Activated T-cell treated with anti-CD3 and anti-CD28 coated beads for 48 hours (primary cell): ENCODE data around the gene EGR4.

Experiments used
- DNase-seq: peaks from one replicate; pipeline ENCODE4 v3.0.0-alpha.2; 2020; ENCODE audit warnings: low read depth

EGR4 gene

DNA sequence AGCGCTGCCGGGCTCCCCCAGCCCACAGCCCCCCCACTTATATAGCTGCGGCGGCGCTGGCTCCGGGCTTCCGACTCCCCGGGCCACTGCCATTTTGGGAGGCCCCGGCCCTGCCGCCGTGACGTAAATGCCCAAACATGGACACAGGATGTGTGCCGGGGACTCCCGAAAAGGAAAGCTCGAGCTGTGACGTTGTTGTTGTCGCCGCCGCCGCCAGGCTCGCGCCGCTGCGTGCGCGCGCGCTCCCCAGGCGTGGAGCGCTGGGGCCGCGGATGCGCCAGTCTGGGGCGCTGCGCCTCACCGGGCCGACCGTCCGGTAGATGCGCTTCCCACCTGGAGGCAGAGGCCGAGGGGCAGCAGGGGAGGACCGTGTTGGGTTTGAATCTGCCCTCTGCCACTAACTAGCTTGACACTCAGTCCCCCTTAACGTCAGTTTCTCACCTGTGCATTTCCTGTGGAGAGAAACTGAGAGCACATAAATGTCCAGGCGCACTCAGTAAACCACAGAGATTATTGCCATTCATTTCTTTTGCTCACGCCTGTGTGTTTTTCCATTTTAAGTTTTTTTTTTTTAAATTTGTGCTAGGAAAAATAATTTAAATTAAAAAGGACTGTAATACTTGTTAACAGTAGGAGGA lies at the start of gene EGR4:
Gene EGR4, minus strand, starts transcription at position 15 of the 638 bp plus-strand sequence. CDS start 231 bp downstream, outside the sequence.
- DNase-seq, result peak; percentile 86

- no peak for DNase-seq
Observed at GRCh38 chr2:73341039-73341438, 47.7 kb upstream of the EGR4 start.

DNA sequence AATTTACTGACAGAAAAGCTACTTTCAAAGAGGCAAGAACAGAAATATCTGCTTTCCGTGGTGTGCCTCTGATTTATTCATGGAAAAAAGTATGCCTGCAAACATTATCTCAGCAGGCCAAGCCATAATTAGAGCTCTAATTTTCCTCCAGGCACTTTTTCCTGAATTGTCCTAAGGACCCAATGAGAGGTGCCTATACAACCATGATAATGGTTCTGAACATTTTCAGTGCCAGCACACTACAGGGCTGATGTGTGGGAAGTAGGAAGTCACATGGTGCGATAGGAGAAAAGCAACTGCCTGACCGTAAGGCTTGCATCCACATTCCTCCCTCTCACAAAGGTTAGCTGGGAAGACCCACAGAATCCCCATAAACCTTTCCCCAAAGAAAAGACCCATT lies 45.9 kb upstream of the EGR4 start:
- DNase-seq, result no peak

DNA sequence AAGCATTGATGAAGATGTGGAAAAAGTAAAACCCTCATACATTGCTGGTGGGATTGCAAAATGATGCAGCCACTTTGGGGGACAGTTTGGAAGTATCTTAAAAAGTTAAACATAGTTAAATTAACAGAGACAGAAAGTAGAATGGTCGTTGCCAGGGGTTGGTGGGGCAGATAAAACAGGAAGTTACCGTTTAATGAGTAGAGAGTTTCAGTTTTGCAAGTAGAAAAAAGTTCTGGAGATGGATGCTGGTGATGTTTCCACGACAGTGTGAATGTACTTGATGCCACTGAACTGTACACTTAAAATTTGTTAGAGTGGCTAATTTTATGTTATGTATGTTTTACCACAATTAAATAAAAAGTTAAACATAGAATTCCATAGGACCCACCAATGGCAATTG lies 44.5 kb upstream of the EGR4 start:
- no peak for DNase-seq

- DNase-seq, result no peak
Observed at GRCh38 chr2:73334620-73335019, 41.3 kb upstream of the EGR4 start.

DNA sequence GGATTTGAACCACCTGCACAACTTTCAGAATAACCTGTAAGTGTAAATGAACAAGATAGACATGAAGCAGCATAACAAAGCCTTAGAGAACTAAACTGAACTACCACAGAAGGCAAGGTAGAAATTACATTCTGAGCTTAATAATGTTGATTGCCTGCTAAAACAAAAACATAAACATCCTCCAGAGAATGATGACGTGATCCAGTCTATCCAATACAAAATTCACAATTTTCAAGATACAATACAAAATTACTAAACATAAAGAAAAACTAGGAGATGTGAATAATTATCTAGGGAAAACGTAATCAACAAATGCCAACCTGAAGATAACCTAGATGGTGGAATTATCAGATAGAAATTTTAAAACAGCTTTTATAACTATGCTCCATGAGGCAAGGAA lies 40.7 kb upstream of the EGR4 start:
- no peak for DNase-seq

- no peak for DNase-seq
Observed at GRCh38 chr2:73333564-73333963, 40.2 kb upstream of the EGR4 start.

DNA sequence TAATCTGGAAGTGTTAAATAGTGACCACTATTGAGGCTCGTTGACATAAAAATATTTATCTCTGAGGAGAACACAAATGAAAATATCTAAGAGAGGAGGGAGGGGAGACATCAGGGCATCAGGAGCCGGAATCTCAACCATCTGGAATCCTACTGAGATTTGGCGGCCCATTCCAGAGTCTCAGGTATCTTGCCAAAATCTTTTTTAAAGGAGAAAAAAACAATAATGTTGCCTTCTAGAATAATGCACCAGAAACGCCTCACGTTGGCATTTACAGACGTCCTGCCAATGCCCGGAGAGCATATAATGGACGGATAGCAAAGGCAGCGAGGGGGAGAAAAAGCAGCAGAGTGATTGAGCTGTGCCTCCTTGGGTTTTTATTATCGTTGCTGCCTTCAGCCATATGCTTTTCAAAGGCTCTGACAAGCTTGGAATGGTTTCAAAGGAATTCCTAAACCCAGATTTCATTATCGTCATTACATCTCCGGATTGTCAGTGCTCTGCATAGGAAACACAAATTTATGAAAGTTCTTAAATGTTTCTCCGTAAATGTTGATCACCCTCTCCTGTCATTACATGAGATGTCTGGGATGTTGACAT lies 30.9 kb upstream of the EGR4 start:
- DNase-seq, result no peak

DNA sequence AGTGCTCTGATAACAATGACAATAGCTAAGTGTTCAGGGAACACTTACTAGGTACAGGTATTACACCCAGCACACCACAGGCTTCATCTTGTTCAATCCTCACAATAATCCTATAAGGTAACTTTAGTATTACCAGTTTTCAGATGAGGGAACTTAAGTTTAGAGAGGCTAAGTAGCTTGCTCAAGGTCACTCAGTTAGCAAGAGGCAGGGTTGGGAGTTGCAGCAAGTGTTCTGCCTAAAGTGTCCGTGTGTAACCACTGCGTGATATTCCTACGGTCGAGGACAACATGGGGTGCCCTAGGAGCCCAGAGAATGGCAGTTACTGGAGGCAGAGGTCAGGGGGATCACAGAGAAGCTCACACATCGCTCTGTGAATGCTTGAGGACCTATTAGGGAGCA lies 30.2 kb upstream of the EGR4 start:
- DNase-seq, result no peak

DNA sequence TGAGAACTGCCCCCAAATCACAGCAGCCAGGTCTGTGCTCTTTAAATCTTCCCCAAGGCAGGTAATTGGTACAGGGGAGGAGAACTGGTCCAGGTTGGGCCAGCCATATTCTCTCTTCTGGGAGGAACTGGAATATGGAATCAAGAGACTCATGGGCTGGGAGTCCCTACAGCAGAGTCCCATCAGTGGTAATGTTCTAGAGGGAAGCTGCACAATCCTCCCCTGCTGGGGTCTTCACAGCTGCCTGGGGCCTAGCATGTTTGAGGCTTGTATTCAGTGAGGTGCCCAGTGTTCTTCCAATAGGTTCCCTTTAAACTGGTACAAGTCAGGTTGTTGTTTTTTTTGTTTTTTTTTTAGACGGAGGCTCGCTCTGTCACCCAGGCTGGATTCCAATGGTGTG lies 21.1 kb upstream of the EGR4 start:
- DNase-seq, result no peak

DNA sequence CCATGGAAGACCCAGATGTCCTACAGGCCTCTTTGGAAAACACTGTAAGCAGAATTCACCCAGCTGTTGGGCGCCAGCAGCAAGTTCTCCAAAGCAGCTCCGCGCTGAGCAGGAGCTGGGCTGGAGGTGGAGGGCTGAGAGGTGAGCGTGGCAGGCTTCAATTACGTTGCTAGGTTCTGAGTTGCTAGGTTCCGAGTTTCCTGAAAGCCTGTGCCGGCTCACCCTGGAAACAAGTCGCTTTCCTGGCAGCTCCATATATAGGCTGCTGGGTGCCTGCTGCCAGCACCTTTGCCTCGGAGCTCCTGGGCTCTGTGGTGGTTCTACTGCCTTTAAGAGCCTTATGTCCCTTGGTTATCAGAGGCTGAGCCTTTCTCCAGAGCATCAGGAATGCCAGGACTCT lies 14.4 kb upstream of the EGR4 start:
- DNase-seq, result no peak

- no peak for DNase-seq
Observed at GRCh38 chr2:73301636-73302035, 8.3 kb upstream of the EGR4 start.

GRCh38 chr2:73300926-73301325 lies 7.6 kb upstream of the EGR4 start:
- no peak for DNase-seq

GRCh38 chr2:73297586-73297985 lies 4.2 kb upstream of the EGR4 start:
- no peak for DNase-seq

DNA sequence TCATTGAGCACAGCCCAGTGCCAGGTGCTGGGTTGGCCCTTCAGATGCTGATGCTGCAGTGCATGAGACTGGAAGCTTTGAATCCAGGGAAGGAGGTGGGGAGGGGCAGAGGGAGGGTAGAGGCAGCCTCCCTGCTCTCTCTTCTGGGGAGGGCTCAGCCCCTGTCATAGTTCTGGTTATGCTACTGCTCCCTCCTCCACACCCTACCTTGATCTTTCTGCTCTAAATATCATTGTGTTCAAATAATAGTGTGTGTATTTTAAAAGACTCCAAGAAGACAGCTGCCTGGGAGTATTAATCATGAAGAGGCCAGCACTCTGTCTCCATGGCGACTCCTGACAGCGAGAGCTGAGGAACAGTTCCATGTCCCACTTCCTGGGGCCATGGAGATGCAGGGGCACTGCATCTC lies 3.8 kb upstream of the EGR4 start:
- DNase-seq, result no peak

GRCh38 chr2:73295751-73296400 lies 2.5 kb upstream of the EGR4 start:
- DNase-seq, result no peak

- no peak for DNase-seq
Observed at GRCh38 chr2:73294239-73294638, 891 bp upstream of the EGR4 start.

- DNase-seq, result no peak
Observed at GRCh38 chr2:73292906-73293533, 328 bp downstream of the EGR4 start.

GRCh38 chr2:73292316-73292905 lies 937 bp downstream of the EGR4 start:
- no peak for DNase-seq

DNA sequence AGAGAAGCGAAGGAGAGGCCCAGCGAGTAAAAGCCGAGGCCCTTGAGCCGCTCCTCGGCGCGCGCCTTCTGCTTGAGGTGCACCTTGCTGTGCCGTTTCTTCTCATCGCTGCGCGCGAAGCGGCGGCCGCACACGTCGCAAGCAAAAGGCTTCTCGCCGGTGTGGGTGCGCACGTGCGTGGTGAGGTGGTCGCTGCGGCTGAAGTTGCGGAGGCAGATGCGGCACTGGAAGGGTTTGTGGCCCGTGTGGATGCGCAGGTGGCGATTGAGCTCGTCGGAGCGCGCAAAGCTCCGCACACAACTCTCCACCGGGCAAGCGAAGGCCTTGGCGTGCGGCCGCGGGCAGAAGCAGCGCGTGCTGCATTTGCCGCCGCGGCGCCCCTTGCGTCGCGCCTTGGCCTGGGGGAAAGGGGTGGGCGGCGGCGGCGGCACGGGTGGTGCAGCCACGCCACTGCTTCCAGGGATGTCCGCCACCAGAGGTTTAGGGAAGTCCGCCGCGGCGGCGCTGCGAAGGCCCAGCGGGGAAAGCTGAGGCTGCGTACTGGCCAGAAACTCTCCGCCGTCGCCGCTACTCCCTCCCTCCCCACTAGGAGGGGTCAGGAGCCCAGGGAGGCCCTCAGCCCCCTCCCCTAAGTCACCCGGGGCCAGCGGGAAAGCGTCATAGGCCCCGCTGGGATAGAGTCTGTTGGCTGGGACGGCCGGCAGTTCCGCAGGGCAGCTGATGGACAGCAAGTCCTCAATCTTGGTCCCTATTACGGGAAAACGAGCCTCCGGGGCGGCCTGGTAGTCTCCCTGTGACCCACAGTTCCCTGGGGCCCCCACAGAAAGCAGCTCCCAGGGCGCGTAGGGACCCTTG lies 1.7 kb downstream of the EGR4 start:
- DNase-seq, result no peak

DNA sequence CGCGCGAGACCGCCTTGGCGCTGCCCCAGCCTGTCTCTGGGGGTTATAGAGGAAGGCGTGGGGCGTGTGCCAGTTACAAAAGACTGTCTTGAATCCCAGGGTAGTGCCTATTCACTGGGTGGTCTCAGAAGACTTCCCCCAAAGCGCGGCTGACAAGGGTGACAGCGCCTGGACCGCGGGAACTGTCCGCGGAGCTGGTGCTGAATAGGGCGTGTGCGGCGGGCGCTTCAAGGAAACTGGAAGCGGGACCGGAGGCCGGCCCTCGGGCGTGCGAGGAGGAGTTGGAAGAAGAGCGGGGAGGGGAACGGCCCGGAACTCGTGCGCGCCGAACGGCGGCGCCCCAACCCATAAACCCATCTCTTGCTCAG lies 2.3 kb downstream of the EGR4 start:
- DNase-seq, result peak; percentile 57
